DND-41 (cell line): ENCODE results near the gene SYNGR1.

Experiments used
- ATAC-seq: fragments of 200-7000 bp; cut with Tn5 transposase; 3 replicates; pipeline ENCODE4 v1.9.1; 2021; ENCODE audit warnings: low read depth; ENCODE audit not compliant: insufficient read depth
- DNase-seq: peaks from one replicate; pipeline ENCODE4 v3.0.0-alpha.2; 2020
- H2AFZ ChIP-seq: 2 replicates; pipeline ENCODE4 v1.6.0; 2012; ENCODE audit warnings: low read depth, low read length
- H3K27ac ChIP-seq: 2 replicates; pipeline ENCODE4 v1.5.1; 2012; ENCODE audit warnings: low read length, inconsistent platforms
- H3K27me3 ChIP-seq: fragments of 200-600 bp; sonication (generic); 2 replicates; pipeline ENCODE4 v1.6.0; 2012; ENCODE audit warnings: low read length, mild to moderate bottlenecking, inconsistent platforms; ENCODE audit not compliant: insufficient read depth, poor library complexity
- H3K36me3 ChIP-seq: 2 replicates; pipeline ENCODE4 v1.5.1; 2012; ENCODE audit warnings: low read length, inconsistent platforms; ENCODE audit not compliant: insufficient read depth
- H3K4me1 ChIP-seq: 2 replicates; pipeline ENCODE4 v1.5.1; 2012; ENCODE audit warnings: mild to moderate bottlenecking, low read length; ENCODE audit not compliant: insufficient read depth
- H3K4me2 ChIP-seq: 2 replicates; pipeline ENCODE4 v1.6.0; 2012; ENCODE audit warnings: mild to moderate bottlenecking, moderate library complexity, low read length, inconsistent platforms; ENCODE audit not compliant: insufficient read depth
- H3K4me3 ChIP-seq, 2 experiments: fragments of 200-600 bp in 1 of 2; shearing (Covaris generic) in 1 of 2; 2 replicates each; pipeline ENCODE4 v1.5.1; 2012 to 2016; ENCODE audit warnings: inconsistent platforms in 2 of 2, low read length in 2 of 2, mild to moderate bottlenecking in 2 of 2, low read depth in 1 of 2, moderate library complexity in 1 of 2
- H3K79me2 ChIP-seq: 2 replicates; pipeline ENCODE4 v1.6.0; 2012; ENCODE audit warnings: low read length, inconsistent platforms; ENCODE audit not compliant: insufficient read depth
- H3K9ac ChIP-seq: 2 replicates; pipeline ENCODE4 v1.6.0; 2012; ENCODE audit warnings: low read depth, mild to moderate bottlenecking, inconsistent platforms, low read length, moderate library complexity
- H3K9me3 ChIP-seq: 2 replicates; pipeline ENCODE4 v1.5.1; 2012; ENCODE audit warnings: low read length, moderate library complexity, mild to moderate bottlenecking, inconsistent platforms; ENCODE audit not compliant: insufficient read depth, severe bottlenecking
- H4K20me1 ChIP-seq: 2 replicates; pipeline ENCODE4 v1.6.0; 2012; ENCODE audit warnings: low read length; ENCODE audit not compliant: insufficient read depth
- EZH2 ChIP-seq: IDR thresholded peaks from 3 replicates; pipeline ENCODE4 v1.6.1; 2012; ENCODE audit warnings: borderline replicate concordance, low read depth, mild to moderate bottlenecking, moderate library complexity, low read length, inconsistent platforms; ENCODE audit not compliant: severe bottlenecking
- TF ChIP-seq, protein P1 (sequence below): IDR thresholded peaks from 2 replicates; pipeline ENCODE4 v1.5.1; 2012; ENCODE audit warnings: borderline replicate concordance, low read length, moderate library complexity, mild to moderate bottlenecking; ENCODE audit not compliant: poor library complexity, severe bottlenecking; ENCODE audit errors: extremely low read depth

The SYNGR1 gene

DNA sequence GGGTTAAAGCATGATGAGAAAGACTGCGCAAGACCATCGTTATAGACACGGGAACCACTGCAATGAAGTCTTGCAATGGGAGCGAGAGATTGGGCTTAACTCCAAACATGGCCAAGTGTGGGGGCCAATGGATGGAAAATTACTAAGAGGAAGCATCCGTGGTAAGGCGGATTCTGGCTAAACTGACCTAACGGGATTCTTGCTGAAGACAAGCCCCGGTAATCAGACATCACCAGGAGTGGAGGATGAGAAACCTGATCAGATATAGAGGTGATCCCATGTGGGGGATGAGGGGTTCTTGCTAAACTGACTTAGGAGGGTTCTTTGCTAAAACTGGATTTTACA, 5.8 kb upstream of the SYNGR1 start:
- Histone ChIP-seq H3K4me2 (no peak overlapping the region), H3K4me1 (peaks cover 5% of the 10 kb centered on the region), H3K79me2 (no peaks in the 10 kb centered on the region), H2AFZ (no peak overlapping the region), H3K27me3 (peaks cover 11% of the 10 kb centered on the region), H3K27ac (no peak overlapping the region), H3K4me3 (no peak overlapping the region), H3K9ac (no peak overlapping the region), H3K9me3 (no peaks in the 10 kb centered on the region), H3K36me3 (no peaks in the 10 kb centered on the region), H4K20me1 (no peaks in the 10 kb centered on the region)
- ATAC-seq = no peak
- DNase-seq = no peak
- no peak for TF ChIP-seq EZH2
- TF ChIP-seq, protein P1, sequence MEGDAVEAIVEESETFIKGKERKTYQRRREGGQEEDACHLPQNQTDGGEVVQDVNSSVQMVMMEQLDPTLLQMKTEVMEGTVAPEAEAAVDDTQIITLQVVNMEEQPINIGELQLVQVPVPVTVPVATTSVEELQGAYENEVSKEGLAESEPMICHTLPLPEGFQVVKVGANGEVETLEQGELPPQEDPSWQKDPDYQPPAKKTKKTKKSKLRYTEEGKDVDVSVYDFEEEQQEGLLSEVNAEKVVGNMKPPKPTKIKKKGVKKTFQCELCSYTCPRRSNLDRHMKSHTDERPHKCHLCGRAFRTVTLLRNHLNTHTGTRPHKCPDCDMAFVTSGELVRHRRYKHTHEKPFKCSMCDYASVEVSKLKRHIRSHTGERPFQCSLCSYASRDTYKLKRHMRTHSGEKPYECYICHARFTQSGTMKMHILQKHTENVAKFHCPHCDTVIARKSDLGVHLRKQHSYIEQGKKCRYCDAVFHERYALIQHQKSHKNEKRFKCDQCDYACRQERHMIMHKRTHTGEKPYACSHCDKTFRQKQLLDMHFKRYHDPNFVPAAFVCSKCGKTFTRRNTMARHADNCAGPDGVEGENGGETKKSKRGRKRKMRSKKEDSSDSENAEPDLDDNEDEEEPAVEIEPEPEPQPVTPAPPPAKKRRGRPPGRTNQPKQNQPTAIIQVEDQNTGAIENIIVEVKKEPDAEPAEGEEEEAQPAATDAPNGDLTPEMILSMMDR = no peak

DNA sequence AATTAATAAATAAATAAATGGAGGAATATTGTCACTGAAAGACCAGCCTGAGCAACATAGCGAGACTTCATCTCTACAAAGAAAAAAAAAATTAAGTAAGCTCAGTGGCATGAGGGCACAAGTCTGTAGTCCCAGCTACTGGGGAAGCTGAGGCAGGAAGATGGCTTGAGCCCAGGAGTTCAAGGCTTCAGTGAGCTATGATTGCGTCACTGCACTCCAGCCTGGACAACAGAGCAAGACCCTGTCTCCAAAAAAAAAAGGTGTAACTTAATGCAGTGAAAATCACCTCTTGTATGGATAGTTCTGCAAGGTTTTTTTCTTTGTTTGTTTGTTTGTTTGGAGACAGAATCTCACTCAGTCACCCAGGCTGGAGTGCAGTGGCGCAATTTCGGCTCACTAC, 4.6 kb upstream of the SYNGR1 start:
- H3K36me3 ChIP-seq = no peaks in the 10 kb centered on the region
- no peaks in the 10 kb centered on the region for H4K20me1 ChIP-seq
- peaks cover under 1% of the 10 kb centered on the region for H3K79me2 ChIP-seq
- peaks cover 13% of the 10 kb centered on the region for H3K4me1 ChIP-seq
- no peaks in the 10 kb centered on the region for H3K9me3 ChIP-seq
- H3K4me2 ChIP-seq = no peak overlapping the region
- H2AFZ ChIP-seq = no peak overlapping the region
- H3K27ac ChIP-seq = no peak overlapping the region
- peaks cover 11% of the 10 kb centered on the region for H3K27me3 ChIP-seq
- TF ChIP-seq, protein P1 = no peak
- TF ChIP-seq EZH2 = no peak
- no peak overlapping the region for H3K9ac ChIP-seq
- ATAC-seq (no peak), DNase-seq (no peak)
- H3K4me3 ChIP-seq = no peak overlapping the region

DNA sequence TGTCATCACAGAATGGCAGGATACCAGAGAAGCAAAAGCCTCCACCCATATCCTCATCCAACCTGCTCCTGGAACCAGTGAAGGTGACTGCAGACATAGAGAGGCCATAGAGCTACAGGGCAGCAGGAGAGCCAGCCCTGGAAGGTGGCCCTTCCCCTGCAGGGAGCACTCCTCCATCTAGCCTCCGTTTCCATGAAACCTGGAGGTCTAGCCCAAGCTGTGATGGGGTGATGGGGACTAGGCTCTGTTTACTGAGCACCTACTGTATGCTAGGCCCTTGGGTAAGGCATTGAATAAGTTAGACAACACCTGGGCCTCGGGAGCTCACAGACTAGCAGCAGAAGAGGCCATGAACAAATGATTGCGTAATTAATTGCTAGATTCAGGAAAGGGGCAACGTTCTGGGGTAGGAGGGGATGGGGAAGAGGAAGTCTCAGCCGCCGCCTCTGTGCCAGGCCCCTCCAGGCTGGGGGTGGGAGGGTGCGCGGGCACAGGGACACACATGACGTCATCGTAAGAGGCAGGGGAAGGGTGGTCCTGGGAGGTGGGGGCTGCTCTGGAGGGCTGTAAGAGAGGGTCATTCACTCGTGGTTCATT, 784 bp upstream of the SYNGR1 start:
- peak; percentile 81 for ATAC-seq
- Histone ChIP-seq H4K20me1 (no peaks in the 10 kb centered on the region; the same call in 1 of the 2 replicates), H3K36me3 (no peaks in the 10 kb centered on the region), H3K9me3 (no peaks in the 10 kb centered on the region), H3K4me2 (peak overlapping the region; percentile 87), H3K4me1 (peaks cover 23% of the 10 kb centered on the region), H3K27ac (peak overlapping the region; percentile 58), H3K27me3 (peaks cover 7% of the 10 kb centered on the region), H3K4me3 (peak overlapping the region; percentile 21 to 66; a peak in 3 of 4 replicates), H3K9ac (peak overlapping the region; percentile 66), H2AFZ (peak overlapping the region; percentile 87), H3K79me2 (peaks cover 2% of the 10 kb centered on the region)
- DNase-seq = peak; percentile 77
- TF ChIP-seq EZH2 = no peak
- TF ChIP-seq, protein P1 = no peak

DNA sequence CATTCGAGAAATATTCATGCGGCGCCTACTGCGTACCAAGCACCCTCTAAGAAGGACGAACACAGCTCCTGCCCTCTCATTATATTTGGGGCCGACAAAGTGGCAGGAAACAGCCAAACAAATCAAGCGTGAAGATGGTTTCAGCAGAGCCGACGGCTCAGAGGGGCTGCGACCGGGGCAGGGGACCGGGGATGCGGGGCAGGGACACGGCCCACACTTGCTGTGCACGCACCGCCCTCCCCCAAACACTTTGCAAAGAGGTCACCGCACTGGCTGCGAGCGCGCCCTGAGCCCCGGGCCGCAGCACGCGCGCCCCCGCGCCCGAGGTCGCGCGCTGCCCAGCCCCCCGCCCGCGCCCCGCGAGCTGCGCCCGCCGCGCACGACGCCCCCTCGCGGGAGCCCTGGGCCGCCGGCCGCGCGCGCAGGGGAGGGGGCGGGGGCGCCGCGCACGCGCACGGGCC, 255 bp upstream of the SYNGR1 start:
- Histone ChIP-seq H3K36me3 (no peaks in the 10 kb centered on the region), H3K4me1 (peaks cover 23% of the 10 kb centered on the region), H3K9ac (peak overlapping the region; percentile 66), H3K4me3 (peak overlapping the region; percentile 21 to 66; a peak in 3 of 4 replicates), H3K79me2 (peaks cover 2% of the 10 kb centered on the region), H4K20me1 (no peaks in the 10 kb centered on the region; the same call in 1 of the 2 replicates), H3K27me3 (peaks cover 2% of the 10 kb centered on the region), H3K27ac (peak overlapping the region; percentile 58), H3K4me2 (peak overlapping the region; percentile 87), H3K9me3 (no peaks in the 10 kb centered on the region), H2AFZ (peak overlapping the region; percentile 87)
- TF ChIP-seq, protein P1 = peak; percentile 6
- TF ChIP-seq EZH2 = no peak
- peak; percentile 62 for ATAC-seq
- DNase-seq = peak; percentile 59
